Measurements from ENCODE around the gene MT3.

DNA sequence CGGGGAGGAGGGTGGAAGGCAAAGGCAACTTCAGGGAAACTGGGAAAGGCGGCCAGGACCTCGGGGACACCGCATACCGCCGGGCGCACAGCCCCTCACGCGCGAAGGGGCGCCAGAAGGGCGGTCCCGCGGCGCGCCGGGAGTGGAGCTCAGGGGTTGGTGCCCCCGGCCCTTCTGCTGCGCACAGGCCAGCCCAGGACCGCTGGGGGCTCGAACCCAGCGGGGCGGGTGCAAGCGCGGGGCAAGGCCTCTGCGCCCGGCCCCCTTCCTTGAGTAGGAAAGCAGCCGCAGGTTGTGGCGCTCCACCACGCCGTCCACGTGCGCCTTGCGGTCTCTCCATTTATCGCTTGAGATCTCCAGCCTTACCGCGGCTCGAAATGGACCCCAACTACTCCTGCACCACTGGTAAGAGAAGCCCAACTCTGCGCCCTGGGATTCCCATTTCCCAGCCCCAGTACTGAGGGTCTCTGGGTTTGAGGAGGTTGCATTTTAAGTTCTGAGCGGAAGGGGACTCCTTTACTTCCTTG, 46.2 kb downstream of the MT3 start:
- TF ChIP-seq, protein P1, sequence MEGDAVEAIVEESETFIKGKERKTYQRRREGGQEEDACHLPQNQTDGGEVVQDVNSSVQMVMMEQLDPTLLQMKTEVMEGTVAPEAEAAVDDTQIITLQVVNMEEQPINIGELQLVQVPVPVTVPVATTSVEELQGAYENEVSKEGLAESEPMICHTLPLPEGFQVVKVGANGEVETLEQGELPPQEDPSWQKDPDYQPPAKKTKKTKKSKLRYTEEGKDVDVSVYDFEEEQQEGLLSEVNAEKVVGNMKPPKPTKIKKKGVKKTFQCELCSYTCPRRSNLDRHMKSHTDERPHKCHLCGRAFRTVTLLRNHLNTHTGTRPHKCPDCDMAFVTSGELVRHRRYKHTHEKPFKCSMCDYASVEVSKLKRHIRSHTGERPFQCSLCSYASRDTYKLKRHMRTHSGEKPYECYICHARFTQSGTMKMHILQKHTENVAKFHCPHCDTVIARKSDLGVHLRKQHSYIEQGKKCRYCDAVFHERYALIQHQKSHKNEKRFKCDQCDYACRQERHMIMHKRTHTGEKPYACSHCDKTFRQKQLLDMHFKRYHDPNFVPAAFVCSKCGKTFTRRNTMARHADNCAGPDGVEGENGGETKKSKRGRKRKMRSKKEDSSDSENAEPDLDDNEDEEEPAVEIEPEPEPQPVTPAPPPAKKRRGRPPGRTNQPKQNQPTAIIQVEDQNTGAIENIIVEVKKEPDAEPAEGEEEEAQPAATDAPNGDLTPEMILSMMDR (conservative IDR thresholded peaks at IDR 0.05; ENCODE audit: low read depth in 2 of 2) = no peak
- TF ChIP-seq, protein P2, sequence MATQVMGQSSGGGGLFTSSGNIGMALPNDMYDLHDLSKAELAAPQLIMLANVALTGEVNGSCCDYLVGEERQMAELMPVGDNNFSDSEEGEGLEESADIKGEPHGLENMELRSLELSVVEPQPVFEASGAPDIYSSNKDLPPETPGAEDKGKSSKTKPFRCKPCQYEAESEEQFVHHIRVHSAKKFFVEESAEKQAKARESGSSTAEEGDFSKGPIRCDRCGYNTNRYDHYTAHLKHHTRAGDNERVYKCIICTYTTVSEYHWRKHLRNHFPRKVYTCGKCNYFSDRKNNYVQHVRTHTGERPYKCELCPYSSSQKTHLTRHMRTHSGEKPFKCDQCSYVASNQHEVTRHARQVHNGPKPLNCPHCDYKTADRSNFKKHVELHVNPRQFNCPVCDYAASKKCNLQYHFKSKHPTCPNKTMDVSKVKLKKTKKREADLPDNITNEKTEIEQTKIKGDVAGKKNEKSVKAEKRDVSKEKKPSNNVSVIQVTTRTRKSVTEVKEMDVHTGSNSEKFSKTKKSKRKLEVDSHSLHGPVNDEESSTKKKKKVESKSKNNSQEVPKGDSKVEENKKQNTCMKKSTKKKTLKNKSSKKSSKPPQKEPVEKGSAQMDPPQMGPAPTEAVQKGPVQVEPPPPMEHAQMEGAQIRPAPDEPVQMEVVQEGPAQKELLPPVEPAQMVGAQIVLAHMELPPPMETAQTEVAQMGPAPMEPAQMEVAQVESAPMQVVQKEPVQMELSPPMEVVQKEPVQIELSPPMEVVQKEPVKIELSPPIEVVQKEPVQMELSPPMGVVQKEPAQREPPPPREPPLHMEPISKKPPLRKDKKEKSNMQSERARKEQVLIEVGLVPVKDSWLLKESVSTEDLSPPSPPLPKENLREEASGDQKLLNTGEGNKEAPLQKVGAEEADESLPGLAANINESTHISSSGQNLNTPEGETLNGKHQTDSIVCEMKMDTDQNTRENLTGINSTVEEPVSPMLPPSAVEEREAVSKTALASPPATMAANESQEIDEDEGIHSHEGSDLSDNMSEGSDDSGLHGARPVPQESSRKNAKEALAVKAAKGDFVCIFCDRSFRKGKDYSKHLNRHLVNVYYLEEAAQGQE (IDR thresholded peaks at IDR 0.05; ENCODE audit: unreplicated experiment) = no peak
- TF ChIP-seq ZNF114 (CRISPR knock-in tag; IDR thresholded peaks at IDR 0.05) = no peak

All from GM23338 (cell line).